Fibroblast of lung (primary cell): ENCODE measurements around the gene PDE12.

Source experiments
- CTCF ChIP-seq, 2 donors: IDR thresholded peaks in 1 of 2; conservative IDR thresholded peaks in 1 of 2; 1 replicate in 1 of 2; 2 replicates in 1 of 2; pipeline ENCODE4 v1.5.1; 2011 to 2012; ENCODE audit warnings: low read length in 2 of 2, control low read depth in 1 of 2, inconsistent platforms in 1 of 2, low read depth in 1 of 2, mild to moderate bottlenecking in 1 of 2
- EZH2 ChIP-seq: IDR thresholded peaks from 2 replicates; pipeline ENCODE4 v1.5.1; 2012; ENCODE audit warnings: low read length, control low read depth, mild to moderate bottlenecking; ENCODE audit errors: missing control alignments

DNA sequence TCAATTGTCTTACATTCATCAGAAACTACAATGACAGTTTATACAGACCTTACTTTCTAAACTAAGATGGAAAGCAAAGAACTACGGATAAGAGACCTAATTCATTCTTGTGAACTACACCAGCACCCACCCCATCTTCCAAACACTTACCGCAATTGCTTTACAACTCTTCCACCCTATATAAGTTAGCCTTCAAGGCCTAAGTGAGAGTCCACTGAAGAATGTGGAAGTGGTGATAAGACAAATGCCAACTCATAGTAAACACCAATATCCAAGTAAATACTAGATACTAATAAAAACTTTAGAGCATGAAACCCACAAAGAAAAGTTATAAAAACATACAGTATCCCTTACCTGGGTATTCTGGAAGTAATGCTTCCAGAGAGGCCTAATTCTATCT is 27.5 kb downstream of the PDE12 start:
- TF ChIP-seq CTCF (conservative IDR thresholded peaks at IDR 0.05 in 1 of 2, IDR thresholded peaks at IDR 0.05 in 1 of 2; ENCODE audit: low read depth in 1 of 2, low read length in 2 of 2) (no peak), EZH2 (no peak)
